AG04450 (cell line): ENCODE measurements around the gene EFCAB11. TPM values are rescaled to one million over a fixed set of nuclear protein-coding genes. Genes with fewer than 3 reads are reported as not detected.

Source experiments
- CTCF ChIA-PET: fragments of 300-600, 350-600 bp; formaldehyde crosslinking; extraction: SDS; loops from one replicate; lab custom pipeline; 2022; ENCODE audit warnings: antibody characterized with exemption, inconsistent platforms; lab: Charles Lee
- POLR2A ChIA-PET: fragments of 350-600 bp; formaldehyde crosslinking; extraction: SDS; loops from one replicate; lab custom pipeline; 2021; ENCODE audit warnings: antibody characterized with exemption, inconsistent platforms; lab: Yijun Ruan, JAX
- DNase-seq: peaks from one replicate; pipeline ENCODE4 v3.0.0-alpha.2; 2011; ENCODE audit warnings: low read depth, low spot score
- H3K27ac ChIP-seq: one replicate; pipeline ENCODE4 v1.5.1; 2012; ENCODE audit warnings: low read depth, low read length, control low read depth
- H3K27me3 ChIP-seq: one replicate; pipeline ENCODE4 v1.6.0; 2012; ENCODE audit warnings: low read length; ENCODE audit not compliant: control insufficient read depth, insufficient read depth
- H3K4me3 ChIP-seq: 2 replicates; pipeline ENCODE4 v1.5.1; 2011; ENCODE audit warnings: mild to moderate bottlenecking, low read depth, low read length, control low read depth
- H3K9me3 ChIP-seq: 2 replicates; pipeline ENCODE4 v1.5.1; 2012; ENCODE audit warnings: low read length; ENCODE audit not compliant: control insufficient read depth, insufficient read depth
- polyA plus RNA-seq: library from polyadenylated mRNA; depleted of rRNA; stranded (reverse); fragments of >200 nt; gene quantifications from 2 replicates; pipeline ENCODE4 v1.2.3, GENCODE V29; 2011; rRNA removed
- TF ChIP-seq, protein P1 (sequence below): IDR thresholded peaks from 2 replicates; pipeline ENCODE4 v1.5.1; 2011; ENCODE audit warnings: low read depth, low read length, control low read depth, inconsistent platforms

Gene EFCAB11
- polyA plus RNA-seq, 1 experiment: 5.9 TPM

DNA sequence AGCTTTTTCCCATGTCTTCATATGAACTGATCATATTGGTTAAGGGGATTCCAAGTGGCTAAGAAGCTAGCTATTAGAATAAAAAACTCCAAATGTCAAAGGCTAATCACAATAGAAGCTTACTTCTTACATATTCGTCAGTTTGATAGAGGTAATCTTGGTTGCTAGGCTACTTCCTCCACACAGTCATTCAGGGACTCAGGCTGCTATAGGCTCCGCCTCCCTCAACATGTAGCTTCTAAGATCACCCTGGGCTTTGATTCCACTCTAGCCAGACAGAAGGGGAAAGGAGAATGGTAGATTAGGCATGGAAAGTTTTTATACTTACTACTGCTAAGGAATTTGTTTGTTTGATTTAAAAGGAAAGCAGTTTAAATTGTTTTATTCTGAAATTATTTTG, 207.9 kb downstream of the EFCAB11 start:
- Histone ChIP-seq H3K9me3 (peaks cover 8% of the 10 kb centered on the region; the same call in 1 of the 2 replicates), H3K27me3 (no peaks in the 10 kb centered on the region), H3K27ac (no peak overlapping the region), H3K4me3 (no peak overlapping the region)
- POLR2A ChIA-PET: no interaction called here
- DNase-seq: no peak
- TF ChIP-seq, protein P1, sequence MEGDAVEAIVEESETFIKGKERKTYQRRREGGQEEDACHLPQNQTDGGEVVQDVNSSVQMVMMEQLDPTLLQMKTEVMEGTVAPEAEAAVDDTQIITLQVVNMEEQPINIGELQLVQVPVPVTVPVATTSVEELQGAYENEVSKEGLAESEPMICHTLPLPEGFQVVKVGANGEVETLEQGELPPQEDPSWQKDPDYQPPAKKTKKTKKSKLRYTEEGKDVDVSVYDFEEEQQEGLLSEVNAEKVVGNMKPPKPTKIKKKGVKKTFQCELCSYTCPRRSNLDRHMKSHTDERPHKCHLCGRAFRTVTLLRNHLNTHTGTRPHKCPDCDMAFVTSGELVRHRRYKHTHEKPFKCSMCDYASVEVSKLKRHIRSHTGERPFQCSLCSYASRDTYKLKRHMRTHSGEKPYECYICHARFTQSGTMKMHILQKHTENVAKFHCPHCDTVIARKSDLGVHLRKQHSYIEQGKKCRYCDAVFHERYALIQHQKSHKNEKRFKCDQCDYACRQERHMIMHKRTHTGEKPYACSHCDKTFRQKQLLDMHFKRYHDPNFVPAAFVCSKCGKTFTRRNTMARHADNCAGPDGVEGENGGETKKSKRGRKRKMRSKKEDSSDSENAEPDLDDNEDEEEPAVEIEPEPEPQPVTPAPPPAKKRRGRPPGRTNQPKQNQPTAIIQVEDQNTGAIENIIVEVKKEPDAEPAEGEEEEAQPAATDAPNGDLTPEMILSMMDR: no peak
- CTCF ChIA-PET: interaction anchor here (1.8 kb wide), 1 partner anchor 168 kb away, joined by 5 read pairs; no protein-coding TSS in a partner anchor

- ChIA-PET CTCF (interaction anchor here (1.8 kb wide), 1 partner anchor 169 kb away, joined by 5 read pairs; no protein-coding TSS in a partner anchor), POLR2A (no interaction called here)
- Histone ChIP-seq H3K27me3 (no peaks in the 10 kb centered on the region), H3K9me3 (peaks cover 8% of the 10 kb centered on the region; the same call in 1 of the 2 replicates), H3K27ac (no peak overlapping the region), H3K4me3 (no peak overlapping the region)
- no peak for DNase-seq
- TF ChIP-seq, protein P1: no peak
These were observed 208.4 kb downstream of the EFCAB11 start for GRCh38 chr14:89746135-89746534.

Other genes starting within 250 kb of the EFCAB11 start
- gene TDP1, start 1.2 kb upstream of the EFCAB11 start, polyA plus RNA-seq: 16.3 and 19.0 TPM in 2 replicates
- gene KCNK13, start 107.3 kb upstream of the EFCAB11 start, polyA plus RNA-seq: not detected in 2 replicates